GM12865 (cell line): ENCODE results near the gene ZSCAN18.

Source experiments
- DNase-seq: peaks from one replicate; pipeline ENCODE4 v3.0.0; 2010; ENCODE audit warnings: low read depth
- H3K4me3 ChIP-seq: 2 replicates; pipeline ENCODE4 v1.5.1; 2011; ENCODE audit warnings: mild to moderate bottlenecking, low read depth, low read length, control low read depth
- CTCF ChIP-seq: IDR thresholded peaks from 2 replicates; pipeline ENCODE4 v1.5.1; 2011; ENCODE audit warnings: low read length, control low read depth, low read depth, inconsistent platforms; ENCODE audit not compliant: insufficient read depth; ENCODE audit errors: missing control alignments

The ZSCAN18 gene

GRCh38 chr19:58035863-58036262, 62.2 kb downstream of the ZSCAN18 start:
- H3K4me3 ChIP-seq: no peak overlapping the region
- TF ChIP-seq CTCF: no peak
- no peak for DNase-seq

- no peak for DNase-seq
- no peak overlapping the region for H3K4me3 ChIP-seq
- no peak for TF ChIP-seq CTCF
Measured at GRCh38 chr19:58034477-58034793, 63.6 kb downstream of the ZSCAN18 start.
